Measurements from ENCODE around the gene GORASP2.

- TF ChIP-seq MAX (IDR thresholded peaks at IDR 0.05) (no peak), YY1 (IDR thresholded peaks at IDR 0.05; ENCODE audit: extremely low read depth, insufficient replicate concordance, low read depth, low read length) (no peak), REST (IDR thresholded peaks at IDR 0.05; ENCODE audit: low read depth) (no peak), POLR2AphosphoS5 (IDR thresholded peaks at IDR 0.05; ENCODE audit: low read depth, low read length) (no peak), EZH2 (IDR thresholded peaks at IDR 0.05) (no peak), CEBPB (IDR thresholded peaks at IDR 0.05; ENCODE audit: low read depth) (no peak), SP1 (IDR thresholded peaks at IDR 0.05; ENCODE audit: low read depth) (no peak), EGR1 (IDR thresholded peaks at IDR 0.05; ENCODE audit: low read depth) (no peak), SIN3A (IDR thresholded peaks at IDR 0.05; ENCODE audit: low read depth) (no peak), JUND (IDR thresholded peaks at IDR 0.05) (no peak), ELF1 (IDR thresholded peaks at IDR 0.05; ENCODE audit: borderline replicate concordance, low read depth) (no peak), POLR2A (IDR thresholded peaks at IDR 0.05; ENCODE audit: borderline replicate concordance, extremely low read depth, insufficient read depth, insufficient read length) (no peak)
- TF ChIP-seq, protein P1, sequence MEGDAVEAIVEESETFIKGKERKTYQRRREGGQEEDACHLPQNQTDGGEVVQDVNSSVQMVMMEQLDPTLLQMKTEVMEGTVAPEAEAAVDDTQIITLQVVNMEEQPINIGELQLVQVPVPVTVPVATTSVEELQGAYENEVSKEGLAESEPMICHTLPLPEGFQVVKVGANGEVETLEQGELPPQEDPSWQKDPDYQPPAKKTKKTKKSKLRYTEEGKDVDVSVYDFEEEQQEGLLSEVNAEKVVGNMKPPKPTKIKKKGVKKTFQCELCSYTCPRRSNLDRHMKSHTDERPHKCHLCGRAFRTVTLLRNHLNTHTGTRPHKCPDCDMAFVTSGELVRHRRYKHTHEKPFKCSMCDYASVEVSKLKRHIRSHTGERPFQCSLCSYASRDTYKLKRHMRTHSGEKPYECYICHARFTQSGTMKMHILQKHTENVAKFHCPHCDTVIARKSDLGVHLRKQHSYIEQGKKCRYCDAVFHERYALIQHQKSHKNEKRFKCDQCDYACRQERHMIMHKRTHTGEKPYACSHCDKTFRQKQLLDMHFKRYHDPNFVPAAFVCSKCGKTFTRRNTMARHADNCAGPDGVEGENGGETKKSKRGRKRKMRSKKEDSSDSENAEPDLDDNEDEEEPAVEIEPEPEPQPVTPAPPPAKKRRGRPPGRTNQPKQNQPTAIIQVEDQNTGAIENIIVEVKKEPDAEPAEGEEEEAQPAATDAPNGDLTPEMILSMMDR (IDR thresholded peaks at IDR 0.05 in 2 of 3, conservative IDR thresholded peaks at IDR 0.05 in 1 of 3; ENCODE audit: borderline replicate concordance in 1 of 3, insufficient read depth in 1 of 3, low read depth in 2 of 3, low read length in 2 of 3), result no peak
These were observed 33.9 kb upstream of the GORASP2 start for GRCh38 chr2:170895023-170895757.
